GM12878 (cell line): ENCODE results near the gene RNPS1. TPM values are rescaled to one million over a fixed set of nuclear protein-coding genes. Genes with fewer than 3 reads are reported as not detected.

Experiments
- BCLAF1 ChIP-seq: fragments of 450-650 bp; IDR thresholded peaks from 2 replicates; pipeline ENCODE4 v1.6.1; 2017; ENCODE audit warnings: antibody characterized with exemption, mild to moderate bottlenecking, moderate library complexity
- CBX5 ChIP-seq: sonication (generic); IDR thresholded peaks from 2 replicates; pipeline ENCODE4 v1.6.1; 2016; ENCODE audit warnings: low read depth, moderate library complexity, mild to moderate bottlenecking, inconsistent platforms
- ELK1 ChIP-seq: IDR thresholded peaks from 2 replicates; pipeline ENCODE4 v1.6.1; 2012; ENCODE audit warnings: low read depth, low read length, improper control_type of control experiment
- MLLT1 ChIP-seq: fragments of 450-650 bp; IDR thresholded peaks from 2 replicates; pipeline ENCODE4 v1.6.1; 2016; ENCODE audit warnings: mild to moderate bottlenecking
- NFIC ChIP-seq: IDR thresholded peaks from 2 replicates; pipeline ENCODE4 v1.6.1; 2012; ENCODE audit warnings: low read depth, mild to moderate bottlenecking, inconsistent platforms, low read length, moderate library complexity
- polyA plus RNA-seq, 11 experiments: library from polyadenylated mRNA; depleted of rRNA in 4 of 11; unstranded in 6 of 11; stranded (reverse) in 5 of 11; fragments of >200 nt; fragmentation: Nextera tagmentation in 4 of 11; fragmentation: Illumina TruSeq in 1 of 11; extraction: Ambion mirVana in 4 of 11; extraction: Trizol in 1 of 11; gene quantifications; 1 replicate in 1 of 11; 2 replicates in 10 of 11; pipeline versions ENCODE4 v1.2.1 to v1.2.3, GENCODE V29; 2011 to 2016; ENCODE audit warnings: inconsistent platforms in 2 of 11, missing spikeins in 2 of 11, low read depth in 1 of 11
- total RNA-seq, 4 experiments: library from RNA; depleted of rRNA in 3 of 4; stranded (reverse); fragments of >200 nt in 3 of 4; fragmentation: Illumina TruSeq in 1 of 4; extraction: Trizol in 1 of 4; gene quantifications; 2 replicates each; pipeline versions ENCODE4 v1.2.1 to v1.2.3, GENCODE V29; 2013 to 2021

RNPS1 gene
- total and polyA plus RNA-seq, 10 of the 15 experiments (the other 5 are each of a cell fraction or from before 2014, with no cell fraction given), result 38.2 to 359 (median 188) TPM

- TF ChIP-seq BCLAF1 (no peak), ELK1 (no peak), NFIC (no peak), CBX5 (no peak), MLLT1 (no peak)
Observed at GRCh38 chr16:2232094-2232990, 35.6 kb downstream of the RNPS1 start (continued).
